ENCODE results near the gene CYP2A13.

Gene CYP2A13

DNA sequence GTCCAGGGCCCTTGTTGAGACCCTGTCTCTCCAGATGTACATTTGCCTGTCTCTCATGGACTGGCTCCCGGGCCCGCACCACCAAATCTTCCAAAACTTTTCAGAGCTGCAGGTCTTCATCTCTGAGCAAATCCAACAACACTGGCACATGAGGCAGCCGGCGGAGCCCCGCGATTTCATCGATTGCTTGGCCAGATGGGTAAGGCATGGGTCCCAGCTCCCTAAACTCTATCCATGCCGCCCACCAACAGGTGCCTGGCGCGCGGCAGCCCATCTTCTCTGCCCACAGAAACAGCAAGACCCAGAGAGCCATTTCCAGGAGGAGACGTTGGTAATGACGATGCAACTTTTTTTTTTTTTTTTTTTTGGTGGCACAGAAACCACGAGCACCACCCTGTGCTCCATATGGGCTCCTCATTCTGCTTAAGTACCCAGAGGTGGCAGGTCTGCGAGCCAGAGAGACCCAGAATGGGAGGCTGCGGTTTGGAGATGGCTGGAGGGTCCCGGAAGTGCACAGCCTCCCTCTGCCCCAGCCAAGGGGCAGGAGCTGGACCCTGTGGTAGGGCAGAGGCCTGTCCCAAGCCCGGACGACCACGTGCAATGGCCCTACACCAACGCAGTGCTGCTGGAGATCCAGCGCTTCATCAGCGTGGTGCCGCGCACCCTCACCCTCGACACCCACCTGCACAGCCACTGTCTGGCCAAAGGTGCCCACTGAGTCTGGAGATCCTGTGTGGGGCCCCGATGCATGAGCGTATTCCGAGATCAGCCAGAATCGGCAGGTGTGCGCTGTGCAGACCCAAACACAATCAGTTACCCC is 48.6 kb downstream of the CYP2A13 start:
- H3K27ac ChIP-seq = no peak overlapping the region
- TF ChIP-seq ZFX (IDR thresholded peaks at IDR 0.05; ENCODE audit: borderline replicate concordance) = no peak
- TF ChIP-seq, protein P1, sequence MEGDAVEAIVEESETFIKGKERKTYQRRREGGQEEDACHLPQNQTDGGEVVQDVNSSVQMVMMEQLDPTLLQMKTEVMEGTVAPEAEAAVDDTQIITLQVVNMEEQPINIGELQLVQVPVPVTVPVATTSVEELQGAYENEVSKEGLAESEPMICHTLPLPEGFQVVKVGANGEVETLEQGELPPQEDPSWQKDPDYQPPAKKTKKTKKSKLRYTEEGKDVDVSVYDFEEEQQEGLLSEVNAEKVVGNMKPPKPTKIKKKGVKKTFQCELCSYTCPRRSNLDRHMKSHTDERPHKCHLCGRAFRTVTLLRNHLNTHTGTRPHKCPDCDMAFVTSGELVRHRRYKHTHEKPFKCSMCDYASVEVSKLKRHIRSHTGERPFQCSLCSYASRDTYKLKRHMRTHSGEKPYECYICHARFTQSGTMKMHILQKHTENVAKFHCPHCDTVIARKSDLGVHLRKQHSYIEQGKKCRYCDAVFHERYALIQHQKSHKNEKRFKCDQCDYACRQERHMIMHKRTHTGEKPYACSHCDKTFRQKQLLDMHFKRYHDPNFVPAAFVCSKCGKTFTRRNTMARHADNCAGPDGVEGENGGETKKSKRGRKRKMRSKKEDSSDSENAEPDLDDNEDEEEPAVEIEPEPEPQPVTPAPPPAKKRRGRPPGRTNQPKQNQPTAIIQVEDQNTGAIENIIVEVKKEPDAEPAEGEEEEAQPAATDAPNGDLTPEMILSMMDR (IDR thresholded peaks at IDR 0.05) = no peak

DNA sequence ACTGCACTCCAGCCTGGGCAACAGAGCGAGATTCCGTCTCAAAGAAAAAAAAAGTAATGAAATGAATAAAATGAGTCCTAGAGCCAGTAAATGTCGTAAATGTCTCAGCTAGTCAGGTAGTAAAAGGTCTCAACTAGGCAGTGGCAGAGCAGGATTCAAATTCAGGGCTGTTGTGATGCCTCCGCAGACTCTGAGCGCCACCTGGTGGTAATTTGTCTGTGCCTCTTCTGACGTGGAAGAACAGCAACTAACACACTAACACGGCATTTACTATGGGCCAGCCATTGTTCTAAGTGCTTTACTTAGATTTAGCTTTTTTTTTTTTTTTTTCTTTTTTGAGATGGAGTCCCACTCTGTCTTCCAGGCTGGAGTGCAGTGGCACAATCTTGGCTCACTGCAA is 56.2 kb downstream of the CYP2A13 start:
- no peak overlapping the region for H3K27ac ChIP-seq
- TF ChIP-seq ZFX (IDR thresholded peaks at IDR 0.05; ENCODE audit: borderline replicate concordance) = no peak
- TF ChIP-seq, protein P1 (IDR thresholded peaks at IDR 0.05) = peak; percentile 88

Measured in 22Rv1 (cell line).